HT1080 (cell line): Measurements from ENCODE around the gene TM9SF4. TPM values are rescaled to one million over a fixed set of nuclear protein-coding genes. Genes with fewer than 3 reads are reported as not detected.

Source experiments
- DNase-seq: peaks from one replicate; pipeline ENCODE4 v3.0.0-alpha.2; 2015; ENCODE audit warnings: low read depth
- polyA plus RNA-seq, 2 experiments: library from polyadenylated mRNA; depleted of rRNA; stranded (reverse); fragments of >200 nt; gene quantifications; 2 replicates each; pipeline ENCODE4 v1.2.3, GENCODE V29; 2015
- total RNA-seq: library from RNA; depleted of rRNA; stranded (reverse); fragments of >200 nt; shearing (Covaris generic); gene quantifications from 2 replicates; pipeline ENCODE4 v1.2.3, GENCODE V29; 2014; rRNA removed

Gene TM9SF4
- total RNA-seq: 22.5 and 28.0 TPM in 2 replicates
- polyA plus RNA-seq (2015; cell fraction: cytosol; rRNA removed): 31.6 and 37.6 TPM in 2 replicates
- polyA plus RNA-seq (2015; cell fraction: nucleus; rRNA removed): 103 and 114 TPM in 2 replicates

- DNase-seq: peak; percentile 86
Observed at GRCh38 chr20:32109392-32110172, at the start of gene TM9SF4. TSS of gene TM9SF4 (plus strand) at chr20:32109714. CDS start at chr20:32109741, 27 bp downstream.

- no peak for DNase-seq
Observed at GRCh38 chr20:32062776-32063170, 46.7 kb upstream of the TM9SF4 start.

- no peak for DNase-seq
Observed at GRCh38 chr20:32063695-32064094, 45.8 kb upstream of the TM9SF4 start.

- DNase-seq: no peak
Observed at GRCh38 chr20:32064667-32065066, 44.8 kb upstream of the TM9SF4 start.

GRCh38 chr20:32067234-32067821 lies 42.2 kb upstream of the TM9SF4 start:
- DNase-seq: peak; percentile 78

GRCh38 chr20:32068174-32068573 lies 41.3 kb upstream of the TM9SF4 start:
- DNase-seq: no peak

- DNase-seq: no peak
Observed at GRCh38 chr20:32069711-32070110, 39.8 kb upstream of the TM9SF4 start.

GRCh38 chr20:32070282-32070681 lies 39.2 kb upstream of the TM9SF4 start:
- no peak for DNase-seq

- DNase-seq: no peak
Observed at GRCh38 chr20:32070690-32071213, 38.8 kb upstream of the TM9SF4 start.

GRCh38 chr20:32071395-32072167 lies 37.9 kb upstream of the TM9SF4 start:
- DNase-seq: no peak

GRCh38 chr20:32072168-32072750 lies 37.3 kb upstream of the TM9SF4 start:
- peak; percentile 21 for DNase-seq

- DNase-seq: no peak
Observed at GRCh38 chr20:32075534-32075933, 34.0 kb upstream of the TM9SF4 start.

GRCh38 chr20:32077190-32077589 lies 32.3 kb upstream of the TM9SF4 start:
- no peak for DNase-seq

- no peak for DNase-seq
Observed at GRCh38 chr20:32078322-32078721, 31.2 kb upstream of the TM9SF4 start.

- DNase-seq: no peak
Observed at GRCh38 chr20:32078791-32079190, 30.7 kb upstream of the TM9SF4 start.

GRCh38 chr20:32079655-32080109 lies 29.8 kb upstream of the TM9SF4 start:
- no peak for DNase-seq

GRCh38 chr20:32080783-32081182 lies 28.7 kb upstream of the TM9SF4 start:
- no peak for DNase-seq

GRCh38 chr20:32083469-32083868 lies 26.0 kb upstream of the TM9SF4 start:
- no peak for DNase-seq

GRCh38 chr20:32087070-32087469 lies 22.4 kb upstream of the TM9SF4 start:
- no peak for DNase-seq

- no peak for DNase-seq
Observed at GRCh38 chr20:32088759-32089158, 20.8 kb upstream of the TM9SF4 start.
